Transverse colon (tissue), 4 donors: ENCODE results near the gene CGNL1.

Experiments used
- CTCF ChIP-seq, 5 experiments: fragments of 200-600 bp in 3 of 5; fragments of 450-650 bp in 2 of 5; sonication (generic) in 3 of 5; IDR thresholded peaks; 1 replicate in 2 of 5; 2 replicates in 3 of 5; pipeline ENCODE4 v1.5.1; 2016 to 2017; ENCODE audit warnings: antibody characterized with exemption in 5 of 5, inconsistent platforms in 3 of 5, mild to moderate bottlenecking in 2 of 5, moderate library complexity in 1 of 5
- POLR2A ChIP-seq: fragments of 450-650 bp; IDR thresholded peaks from one replicate; pipeline ENCODE4 v1.6.1; 2016; ENCODE audit warnings: antibody characterized with exemption, mild to moderate bottlenecking, moderate library complexity
- POLR2AphosphoS5 ChIP-seq, 3 donors: sonication (generic); formaldehyde crosslinking; IDR thresholded peaks; one replicate each; pipeline ENCODE4 v1.6.1; 2016; ENCODE audit warnings: antibody characterized with exemption in 3 of 3

- no peak for TF ChIP-seq CTCF (IDR thresholded peaks at IDR 0.05)
- TF ChIP-seq POLR2AphosphoS5 (IDR thresholded peaks at IDR 0.05), result no peak
- no peak for TF ChIP-seq POLR2A
These were observed 194.7 kb downstream of the CGNL1 start for GRCh38 chr15:57570994-57571393.
